ENCODE data around the gene TMEM179.

TMEM179 gene

DNA sequence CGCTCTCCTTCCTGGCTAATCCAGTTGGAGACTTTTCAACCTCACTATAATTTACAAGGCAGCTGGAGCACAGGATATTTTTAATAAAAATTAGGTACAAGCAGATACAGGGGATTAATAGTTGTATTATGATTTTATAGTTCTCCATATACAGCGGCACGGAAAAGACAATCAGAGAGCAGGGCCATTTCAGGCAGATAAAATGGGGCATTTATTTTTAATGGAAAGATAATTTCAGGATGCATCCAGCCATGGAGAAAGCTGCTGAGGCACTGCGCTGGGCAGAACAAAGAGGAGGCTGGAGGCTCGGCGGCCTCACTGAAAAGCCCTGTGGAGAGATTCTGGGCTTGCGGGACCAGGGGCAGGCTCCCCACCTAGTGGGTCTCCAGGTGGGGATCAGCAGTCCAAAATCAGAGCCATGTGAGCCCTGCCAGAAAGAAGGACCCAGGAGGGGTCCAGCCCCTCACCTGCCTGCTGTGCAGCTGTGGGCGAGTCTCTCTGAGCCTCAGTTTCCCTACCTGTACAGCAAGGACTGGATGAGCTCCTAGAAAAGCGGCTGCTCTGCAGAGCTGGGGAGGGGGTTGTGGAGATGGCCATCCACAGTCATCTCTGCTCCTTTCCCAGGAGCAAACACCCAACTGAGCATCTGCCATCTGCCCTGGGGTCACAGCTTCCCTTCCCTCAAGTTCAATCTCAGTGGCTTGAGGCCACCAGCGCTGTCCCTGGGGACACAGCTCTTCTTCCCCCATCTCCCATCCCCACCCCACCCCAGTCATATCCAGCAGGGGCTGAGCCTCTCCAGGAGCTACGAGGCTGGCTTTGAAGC, 48.9 kb downstream of the TMEM179 start:
- DNase-seq (ENCODE audit: low read depth, low spot score) = no peak

DNA sequence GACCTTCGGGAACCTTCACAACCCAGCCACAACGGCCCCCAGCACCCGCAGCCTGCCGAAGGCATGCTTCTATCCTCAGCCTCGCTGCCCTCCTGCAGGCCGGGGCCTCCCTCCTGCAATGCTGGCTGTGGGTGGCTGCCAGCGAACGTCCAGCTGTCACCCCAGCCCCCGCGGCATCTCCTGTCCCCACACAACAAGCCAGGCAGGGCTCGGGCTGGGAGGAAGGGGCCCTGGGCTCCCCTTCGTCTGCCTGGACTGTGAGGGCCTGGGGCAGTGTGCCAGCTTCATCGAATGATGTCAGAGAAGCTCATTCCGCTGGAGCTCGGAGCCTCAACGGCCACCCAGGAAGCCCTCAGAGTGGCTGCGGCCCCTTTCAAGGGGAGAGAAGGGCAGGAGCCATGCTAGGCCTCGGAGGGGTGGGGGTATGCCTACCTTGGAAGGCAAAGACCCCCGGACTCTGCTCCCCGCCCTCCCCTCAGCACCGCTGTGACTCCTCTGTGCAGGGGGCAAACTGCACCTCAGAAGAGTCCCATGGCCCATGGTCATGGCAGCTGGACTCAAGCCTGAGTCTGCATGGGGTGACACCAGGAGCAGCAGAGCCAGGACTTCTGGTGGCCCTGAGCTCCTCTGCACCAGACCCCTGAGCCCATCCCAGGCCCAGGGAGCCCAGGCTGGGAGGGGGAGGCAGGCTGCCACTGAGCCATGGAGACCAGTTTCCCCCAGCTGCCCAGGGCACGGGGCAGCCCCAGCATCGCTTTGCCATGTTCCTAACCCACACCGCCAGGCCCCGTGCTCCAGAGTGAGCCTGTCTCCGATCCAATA, 49.8 kb downstream of the TMEM179 start:
- no peak for DNase-seq (ENCODE audit: low read depth, low spot score)

DNA sequence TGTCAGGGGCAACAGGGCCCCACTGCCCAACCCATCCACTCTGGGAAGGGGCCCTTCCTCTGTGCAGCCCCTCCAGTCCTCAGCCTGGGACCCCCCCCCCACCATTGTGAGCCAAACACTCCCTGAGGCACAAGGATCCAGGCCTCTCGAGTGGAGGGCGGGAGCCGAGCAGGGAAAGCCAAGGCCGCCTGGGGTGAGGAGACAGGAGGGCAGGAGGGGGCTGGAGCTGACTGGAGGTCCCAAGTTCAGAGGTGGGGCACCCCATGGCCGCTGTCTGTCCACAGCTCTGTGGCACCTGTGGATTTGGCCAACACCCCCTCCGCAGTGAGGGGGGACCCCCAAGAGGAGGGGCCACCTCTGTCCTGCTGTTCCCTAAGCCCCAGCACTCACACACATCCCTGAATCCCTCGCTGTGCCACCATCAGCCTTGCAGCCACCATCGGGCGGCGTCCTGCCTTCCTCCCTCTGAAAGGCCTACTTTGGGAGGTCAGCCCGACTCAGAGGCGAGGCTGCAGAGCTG, 50.4 kb downstream of the TMEM179 start:
- DNase-seq (ENCODE audit: low read depth, low spot score) = no peak

DNA sequence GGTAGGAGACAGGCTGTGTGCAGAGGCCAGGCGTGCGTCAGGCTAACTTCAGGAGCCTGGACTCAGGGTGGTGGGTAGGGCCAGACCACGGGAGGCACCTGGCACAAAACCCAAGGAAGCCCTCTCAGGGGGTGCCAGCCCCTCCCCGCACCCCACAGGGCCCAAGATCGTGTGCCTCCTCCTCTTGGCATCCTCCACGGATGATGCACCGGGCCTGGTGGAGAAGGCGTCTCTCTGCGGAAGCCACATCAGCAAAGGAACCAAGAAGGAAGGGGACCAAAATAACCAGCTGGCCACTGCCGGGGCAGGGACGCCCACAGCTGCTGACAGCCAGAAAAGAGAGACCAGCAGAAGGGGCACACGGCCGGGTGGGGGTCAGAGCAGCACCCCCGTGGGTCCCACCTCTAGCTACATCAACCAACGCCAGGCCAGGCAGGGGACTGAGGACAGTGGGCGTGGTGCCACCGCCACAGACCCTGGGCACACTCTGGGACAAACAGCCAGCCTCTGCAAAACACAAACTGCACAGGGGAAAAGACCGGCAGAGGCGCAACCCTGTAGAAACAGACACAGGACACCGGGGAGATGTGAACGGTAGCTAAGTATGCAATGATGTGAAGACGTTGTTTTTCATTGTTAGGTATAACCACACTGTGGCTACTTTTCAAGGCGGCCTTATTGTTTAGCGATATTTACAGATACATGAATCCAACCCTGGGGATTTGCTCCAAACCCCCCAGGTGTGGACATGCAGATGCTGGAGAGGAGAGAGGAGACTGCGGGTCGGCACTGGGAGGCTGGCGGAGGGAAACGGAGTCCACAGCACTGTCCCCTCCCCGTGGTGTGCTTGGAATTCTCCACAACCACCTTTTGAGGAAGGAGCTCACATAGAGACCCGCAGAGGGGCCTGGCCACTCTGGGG, 51.1 kb downstream of the TMEM179 start:
- no peak for DNase-seq (ENCODE audit: low read depth, low spot score)

DNA sequence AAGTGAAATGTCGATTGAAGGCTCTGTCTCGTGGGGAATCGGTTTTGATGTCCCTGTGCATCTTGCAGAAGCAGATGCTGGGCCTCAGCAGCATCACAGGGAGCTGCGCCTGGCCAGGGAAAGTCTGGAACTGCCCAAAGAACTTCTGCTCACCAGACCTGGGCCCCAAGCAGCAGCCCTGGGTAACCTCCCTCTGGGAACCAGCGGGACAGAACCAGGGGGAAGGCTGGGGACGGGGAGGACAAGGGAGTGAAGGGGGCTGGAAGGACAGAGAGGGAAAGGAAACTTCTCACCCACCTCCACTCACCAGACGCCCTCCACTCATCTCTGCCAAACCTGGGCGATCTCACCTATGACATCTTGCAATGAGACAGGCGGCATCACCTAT, 51.8 kb downstream of the TMEM179 start:
- no peak for DNase-seq (ENCODE audit: low read depth, low spot score)

DNA sequence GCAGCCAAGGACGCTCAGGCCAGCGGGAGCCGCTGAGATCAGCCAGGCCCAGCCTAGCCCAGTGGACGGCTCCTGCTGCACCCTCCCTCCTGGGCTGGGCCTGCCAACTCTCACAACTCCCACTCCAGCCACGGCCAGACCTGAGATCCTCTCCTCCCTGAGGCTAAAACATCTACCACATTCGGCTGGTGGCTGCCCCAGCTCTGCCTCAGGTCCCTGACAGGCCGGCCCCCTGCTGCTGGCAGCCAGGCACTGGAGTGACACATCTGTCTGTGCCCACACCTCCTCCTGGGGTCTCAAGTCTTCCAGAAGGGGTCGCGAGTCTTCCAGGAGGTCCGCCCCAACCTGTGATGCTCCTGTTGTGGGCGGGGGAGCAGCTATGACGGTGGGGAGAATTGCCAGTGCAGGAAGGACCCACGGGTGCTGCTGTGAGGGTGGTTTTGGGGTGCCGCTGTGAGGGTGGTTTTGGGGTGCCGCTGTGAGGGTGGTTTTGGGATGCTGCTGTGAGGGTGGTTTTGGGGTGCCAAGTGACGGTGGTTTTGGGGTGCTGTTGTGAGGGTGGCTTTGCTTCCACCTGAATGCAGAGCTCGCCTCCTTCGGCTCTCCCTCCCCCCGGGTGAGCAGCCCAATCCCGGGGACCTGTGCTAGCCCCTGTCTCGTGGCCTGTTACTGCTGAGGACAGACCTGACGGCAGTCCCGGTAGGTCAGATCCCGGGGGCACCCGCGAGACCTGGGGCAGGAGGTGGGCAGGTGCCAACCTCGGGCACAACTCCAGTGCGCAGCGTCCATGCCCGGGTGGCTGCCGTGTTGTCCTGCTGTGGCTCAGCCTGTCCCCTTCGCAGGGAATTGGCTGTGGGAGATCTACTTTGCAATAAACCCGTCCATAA, 52.5 kb downstream of the TMEM179 start:
- DNase-seq (ENCODE audit: low read depth, low spot score) = no peak

DNA sequence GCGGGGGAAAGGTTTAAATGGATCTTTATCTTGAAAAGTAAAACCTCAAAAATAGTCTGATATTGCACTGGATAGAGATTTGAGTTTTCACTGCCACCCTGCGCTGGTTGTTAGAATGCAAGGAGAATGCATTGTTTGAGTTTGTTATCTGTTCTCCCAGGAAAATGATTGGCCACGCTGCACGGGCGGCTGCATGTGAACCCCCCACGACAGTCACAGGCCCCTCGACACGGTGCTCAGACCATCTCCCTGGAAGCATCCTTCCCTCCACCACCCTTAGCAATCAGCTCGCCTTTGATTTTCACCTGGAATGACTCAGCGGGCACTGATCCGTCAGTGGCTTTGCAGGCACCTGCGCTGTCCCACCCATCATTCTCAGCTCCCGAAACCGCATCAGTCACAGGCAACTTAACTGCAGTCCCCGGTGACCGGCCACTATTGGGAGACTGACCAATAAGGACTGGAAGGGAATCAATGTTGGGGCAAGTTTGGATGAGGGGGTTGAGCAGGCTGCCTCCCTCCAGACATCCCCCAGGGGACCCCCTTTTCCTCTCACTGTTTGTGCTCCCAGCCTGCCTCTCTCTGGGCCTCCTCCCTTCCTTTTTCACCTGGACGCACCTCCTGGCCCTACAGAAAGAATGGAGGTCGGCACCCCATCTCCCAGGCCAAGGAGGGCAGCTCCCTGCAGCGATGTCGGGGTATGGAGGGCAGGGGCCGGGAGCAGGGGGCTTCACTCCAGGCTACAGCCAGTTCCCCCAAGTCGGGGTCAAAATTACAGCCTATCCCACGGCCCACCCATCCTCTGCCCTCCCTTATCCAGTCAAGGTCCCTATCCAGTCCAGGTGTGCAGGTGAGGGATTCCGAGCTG, 53.5 kb downstream of the TMEM179 start:
- DNase-seq (ENCODE audit: low read depth, low spot score) = no peak

DNA sequence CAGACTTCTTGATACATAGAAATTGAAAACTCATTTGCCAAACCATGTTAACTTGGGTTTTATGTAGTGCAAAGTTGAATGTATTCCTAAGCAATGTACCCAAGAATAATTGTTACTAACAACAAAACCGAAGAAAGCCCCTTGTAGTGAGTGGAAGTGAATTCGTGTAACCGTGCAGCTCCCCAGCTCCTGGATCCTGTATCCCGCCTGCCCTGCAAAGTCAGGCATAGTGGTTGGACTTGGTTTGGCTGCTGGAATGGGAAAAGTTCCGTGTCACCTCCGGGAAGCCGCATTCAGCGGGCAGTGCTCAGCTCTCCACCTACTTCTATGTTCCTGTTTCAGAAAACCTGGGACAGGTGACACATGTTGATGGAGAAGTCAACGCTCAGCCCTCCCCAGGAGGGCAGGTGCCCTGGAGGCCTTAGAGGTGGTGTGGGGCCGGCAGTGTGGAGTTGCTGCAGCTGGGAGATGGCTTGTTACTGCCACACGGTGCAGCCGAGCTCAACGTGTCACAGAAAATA, 54.2 kb downstream of the TMEM179 start:
- DNase-seq (ENCODE audit: low read depth, low spot score) = no peak

DNA sequence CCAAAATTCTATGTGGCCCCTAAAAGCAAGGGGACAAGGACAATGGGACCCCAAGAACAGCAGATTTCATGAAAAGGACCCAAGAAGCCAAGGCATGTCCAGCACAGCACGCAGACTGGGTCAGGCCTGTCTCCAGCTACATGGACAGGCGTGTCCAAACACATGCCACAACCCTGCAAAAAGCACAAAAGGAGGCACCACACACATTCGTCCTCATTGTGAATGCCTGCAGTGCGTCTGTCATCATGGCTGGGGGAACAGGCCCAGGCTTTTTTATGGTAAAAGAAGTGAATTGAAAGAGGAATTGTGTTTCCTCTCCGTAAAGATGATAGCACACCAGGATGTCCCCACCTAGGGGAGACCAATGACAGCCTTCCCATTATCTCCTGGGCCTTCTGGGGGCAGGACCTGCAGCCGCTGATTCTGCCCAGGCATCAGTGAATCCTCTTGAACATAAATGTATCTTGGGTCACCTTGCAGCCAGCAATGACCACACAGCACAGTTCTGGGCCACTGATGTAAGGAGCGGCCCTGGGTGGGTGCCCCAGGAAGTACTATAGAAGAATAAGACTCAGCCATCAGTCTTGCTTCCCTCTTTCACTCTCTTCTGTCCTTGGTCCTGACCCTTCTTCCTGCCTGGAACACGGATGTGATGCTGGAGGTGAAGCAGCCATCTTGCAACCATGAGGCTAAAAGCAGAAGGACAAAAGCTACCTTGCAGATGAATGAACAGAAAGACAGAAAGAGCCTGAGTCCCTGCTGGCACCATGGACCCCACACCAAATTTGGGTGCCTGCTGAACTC, 54.8 kb downstream of the TMEM179 start:
- no peak for DNase-seq (ENCODE audit: low read depth, low spot score)

DNA sequence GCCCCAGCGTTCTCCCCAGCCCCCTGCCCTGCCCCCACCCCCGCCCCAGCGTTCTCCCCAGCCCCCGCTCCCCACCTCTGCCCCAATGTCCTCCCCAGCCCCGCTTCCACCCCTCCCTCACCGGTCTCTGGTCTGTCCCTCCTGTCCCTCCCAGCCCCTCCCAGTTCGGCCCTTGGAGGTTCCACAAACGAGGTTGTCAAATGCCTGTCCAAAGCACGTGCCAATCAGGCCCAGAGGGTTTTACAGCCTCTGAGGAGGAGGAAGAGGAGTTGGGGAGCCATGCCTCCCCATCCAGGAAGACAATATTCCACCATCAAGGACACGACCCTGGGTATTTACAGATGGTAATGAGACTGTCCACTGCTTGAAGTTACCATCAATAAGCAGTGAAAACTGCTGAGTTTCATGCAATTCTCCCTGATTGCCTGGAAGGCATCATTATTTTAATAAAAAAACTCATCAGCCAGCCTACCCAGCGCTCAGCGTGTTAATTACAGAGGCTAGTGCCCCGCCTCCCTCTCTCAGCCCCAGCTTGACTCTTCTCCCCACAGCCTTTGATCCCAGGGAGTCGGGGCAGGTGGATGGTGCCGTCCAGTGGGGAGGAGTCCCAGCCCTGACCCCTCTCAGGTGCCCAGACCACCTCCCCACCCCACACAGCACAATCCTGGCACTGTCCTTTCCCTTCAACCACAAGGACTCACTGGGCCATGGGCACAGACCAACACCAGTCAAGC, 55.6 kb downstream of the TMEM179 start:
- no peak for DNase-seq (ENCODE audit: low read depth, low spot score)

DNA sequence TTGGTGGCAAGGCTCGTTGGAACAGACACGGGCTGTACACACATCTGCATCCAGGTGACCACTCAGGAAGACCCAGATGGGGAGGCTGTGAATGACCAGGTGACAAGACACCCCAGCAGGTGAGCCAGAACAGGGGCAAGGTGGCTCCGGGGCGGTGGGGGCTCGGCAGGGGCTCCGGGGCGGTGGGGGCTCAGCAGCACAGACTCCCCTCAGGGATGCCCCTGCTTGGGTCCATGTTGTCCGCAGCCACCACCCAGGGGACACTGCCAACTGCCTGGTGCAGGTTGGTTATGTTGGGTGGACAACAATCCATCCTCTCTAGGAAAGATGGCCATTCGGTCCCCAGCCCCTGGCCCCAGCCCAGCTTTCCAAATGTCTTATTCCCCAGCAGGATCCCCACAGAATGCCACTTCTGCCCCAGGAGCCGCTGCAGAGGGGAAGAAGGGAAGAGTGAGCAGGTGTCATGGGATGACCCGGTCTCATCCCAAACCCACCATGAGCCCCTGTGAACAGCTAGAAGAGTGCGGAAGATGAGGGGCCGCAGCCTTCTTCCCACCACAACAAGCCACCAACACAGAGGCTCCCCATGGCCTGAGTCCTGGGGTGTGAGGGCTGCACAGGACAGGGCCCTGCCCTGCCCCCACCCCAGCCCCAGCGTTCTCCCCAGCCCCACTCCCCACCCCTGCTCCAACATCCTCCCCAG, 56.4 kb downstream of the TMEM179 start:
- DNase-seq (ENCODE audit: low read depth, low spot score) = no peak

DNA sequence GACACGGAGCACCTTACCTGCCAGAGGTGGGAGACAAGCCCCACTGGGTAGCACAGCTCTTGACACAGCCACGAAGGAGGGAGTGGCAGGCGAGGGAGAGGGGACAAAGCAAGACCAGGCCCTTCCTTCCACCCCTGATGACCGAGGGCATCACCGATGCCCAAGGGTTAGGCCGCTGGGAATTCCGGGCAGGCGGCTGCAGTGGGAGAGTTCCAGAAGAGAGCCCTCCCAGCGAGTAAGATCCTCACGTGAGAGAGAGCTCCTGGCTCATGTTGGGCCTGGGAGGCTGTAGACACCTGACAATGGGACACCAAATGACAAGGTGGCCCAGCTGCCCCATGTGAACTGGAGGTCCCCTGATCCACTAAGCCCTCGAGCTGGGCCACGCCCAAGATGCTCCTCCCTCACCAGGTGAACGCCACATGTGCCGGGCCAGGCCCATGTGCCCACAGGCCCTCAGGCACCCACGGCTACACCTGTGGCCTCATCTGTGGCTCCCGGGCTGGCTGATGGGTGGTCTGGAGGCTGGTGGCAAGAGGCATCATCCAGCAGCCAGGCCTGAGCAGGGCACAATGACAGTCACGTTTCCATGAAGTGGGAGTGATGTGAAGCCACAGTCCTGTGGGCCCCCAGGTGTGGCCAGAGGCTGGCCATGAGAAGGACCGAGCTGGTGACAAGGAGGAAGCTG, 57.1 kb downstream of the TMEM179 start:
- DNase-seq (ENCODE audit: low read depth, low spot score) = no peak

DNA sequence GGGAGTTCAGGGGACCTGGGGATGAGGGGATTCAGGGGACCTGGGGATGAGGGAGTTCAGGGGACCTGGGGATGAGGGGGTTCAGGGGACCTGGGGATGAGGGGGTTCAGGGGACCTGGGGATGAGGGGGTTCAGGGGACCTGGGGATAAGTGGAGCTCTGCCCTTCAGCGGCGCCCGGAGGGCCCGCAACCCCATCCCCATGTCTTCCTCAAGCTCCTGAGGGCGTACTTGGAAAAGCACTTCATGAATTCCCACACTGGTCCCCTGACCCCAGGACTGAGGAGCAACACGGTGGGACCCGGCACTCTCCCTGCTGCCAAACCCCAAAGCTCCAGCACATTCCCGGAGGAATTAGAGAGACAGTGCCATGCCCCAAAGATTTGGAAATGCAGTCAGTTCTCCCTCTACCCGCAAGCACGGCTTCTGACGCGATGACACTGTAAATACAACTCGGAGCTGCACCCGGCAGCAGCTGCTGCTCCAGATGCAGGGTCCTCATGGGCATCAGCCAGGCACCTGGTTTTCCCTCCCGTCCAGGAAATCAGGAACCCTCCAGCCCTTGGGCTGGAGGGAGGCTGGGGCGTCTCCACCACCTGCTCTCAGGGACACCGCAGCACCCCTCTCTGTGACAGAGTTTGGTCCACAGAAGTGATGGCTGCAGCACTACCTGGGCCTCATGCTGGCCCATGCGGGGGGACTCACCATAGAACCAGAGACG, 57.8 kb downstream of the TMEM179 start:
- DNase-seq (ENCODE audit: low read depth, low spot score) = no peak

DNA sequence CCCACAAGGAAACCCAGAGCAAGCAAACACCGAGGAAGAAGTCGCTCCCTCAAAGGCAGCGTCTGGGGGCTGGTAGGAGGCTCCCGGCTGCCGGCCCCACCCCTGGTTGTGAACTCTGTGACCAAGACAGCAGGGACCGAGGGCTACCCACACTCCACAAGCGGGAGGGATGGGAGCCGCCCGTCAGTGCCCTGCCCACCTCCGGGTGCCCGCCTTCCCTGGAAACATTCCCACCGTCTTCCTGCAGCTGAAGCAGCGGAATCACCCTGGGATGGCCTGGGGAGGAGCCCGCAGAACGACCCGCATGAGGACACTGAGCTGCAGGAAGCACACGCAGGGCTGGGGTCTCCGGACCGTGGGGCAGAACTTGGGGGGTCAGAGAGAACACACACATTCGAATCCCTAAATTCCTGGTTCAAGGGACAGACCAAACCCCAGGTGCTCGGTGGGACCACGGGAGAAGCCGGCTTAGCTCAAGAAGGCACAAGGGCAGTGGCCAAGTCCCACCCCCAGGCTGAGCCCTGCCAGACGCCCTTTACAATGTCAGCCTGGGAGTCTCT, 58.5 kb downstream of the TMEM179 start:
- no peak for DNase-seq (ENCODE audit: low read depth, low spot score)

DNA sequence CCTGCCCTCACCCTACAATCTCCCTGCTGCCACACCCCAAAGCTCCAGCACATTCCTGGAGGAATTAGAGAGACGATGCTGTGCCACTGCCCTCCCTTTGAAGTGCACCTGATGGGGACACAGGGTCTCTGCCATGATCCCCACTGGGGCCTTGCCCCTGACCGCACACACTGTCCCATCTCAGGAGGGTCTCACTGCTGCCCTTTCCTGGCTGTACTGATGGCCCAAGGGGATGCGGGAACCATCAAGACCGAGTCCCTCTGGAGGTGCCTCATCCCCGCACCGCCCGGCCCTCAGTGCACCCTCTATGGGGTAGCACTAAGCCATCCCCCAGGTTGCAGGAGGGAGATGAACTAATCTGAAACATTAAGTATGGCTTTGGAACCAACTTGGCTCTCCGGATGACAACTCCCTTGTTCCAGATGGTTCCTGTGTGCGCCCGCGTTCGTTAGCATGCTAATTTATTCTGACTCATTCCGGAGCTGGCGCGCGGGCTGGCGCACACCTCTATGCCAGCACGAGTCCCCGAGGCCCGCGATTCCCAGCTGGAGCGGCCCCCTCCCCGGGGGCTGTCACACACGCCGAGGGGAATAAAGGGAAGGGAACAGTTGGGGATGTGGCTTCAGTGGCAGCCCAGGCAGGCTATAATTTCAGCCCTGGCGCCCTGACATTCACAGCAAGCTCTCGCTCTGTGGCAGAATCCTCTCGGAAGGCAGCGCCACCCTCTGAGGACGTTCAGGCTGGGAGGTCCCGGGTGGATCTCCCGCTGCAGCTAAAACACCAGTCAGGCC, 59.2 kb downstream of the TMEM179 start:
- DNase-seq (ENCODE audit: low read depth, low spot score) = no peak
